GM19099 (cell line): ENCODE results near the gene PAX3.

Source experiments
- POLR2A ChIP-seq: IDR thresholded peaks from 3 replicates; pipeline ENCODE4 v1.6.1; 2011; ENCODE audit warnings: low read depth; ENCODE audit not compliant: insufficient read length; ENCODE audit errors: extremely low read depth

Gene PAX3

DNA sequence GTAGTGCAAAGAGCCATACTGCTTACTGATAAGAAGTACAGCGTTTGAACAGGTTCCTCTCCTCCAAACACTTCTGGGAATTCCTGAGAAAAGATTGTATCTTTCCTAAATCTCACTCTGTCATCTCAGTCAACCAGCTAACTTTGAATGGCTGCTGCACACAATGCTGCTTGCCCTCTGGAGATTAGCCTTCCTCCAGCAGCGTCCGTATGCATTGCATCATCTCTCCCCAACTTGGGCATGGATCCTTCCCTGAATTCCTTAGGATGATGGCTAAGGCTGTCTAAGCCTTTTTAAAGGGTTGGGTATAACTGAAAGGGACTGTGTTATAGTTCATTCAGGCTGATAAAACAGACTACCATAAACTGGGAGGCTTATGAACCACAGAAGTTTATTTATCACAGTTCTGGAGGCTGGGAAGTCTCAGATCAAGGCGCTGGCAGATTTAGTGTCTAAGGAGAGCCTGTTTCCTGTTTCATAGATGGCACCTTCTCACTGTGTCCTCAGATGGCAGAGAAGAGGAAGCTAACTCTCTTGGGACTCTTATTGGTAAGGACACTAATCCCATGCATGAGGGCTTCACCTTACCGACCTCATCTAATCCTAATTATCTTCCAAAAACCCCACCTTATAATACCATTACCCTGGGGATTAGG, 105.3 kb downstream of the PAX3 start:
- TF ChIP-seq POLR2A: no peak

DNA sequence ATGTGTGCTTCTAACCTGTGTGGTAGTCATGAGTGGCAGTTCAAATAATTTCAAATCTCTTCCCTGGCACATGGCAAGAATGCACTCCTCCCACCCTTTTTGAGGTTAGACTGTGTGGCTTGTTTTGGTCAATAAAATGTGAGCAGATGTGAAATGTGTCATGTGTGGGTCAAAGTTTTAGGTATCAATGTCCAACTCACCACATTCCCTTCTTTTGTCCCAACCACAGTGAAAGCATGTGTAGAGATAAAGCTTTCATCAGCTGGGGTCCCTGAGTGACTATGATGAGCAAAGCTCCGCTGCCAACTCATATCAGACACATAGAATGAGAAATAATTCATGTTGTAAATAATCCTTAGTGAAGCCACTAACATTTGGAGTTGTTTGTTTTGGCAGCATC, 118.2 kb downstream of the PAX3 start:
- no peak for TF ChIP-seq POLR2A

DNA sequence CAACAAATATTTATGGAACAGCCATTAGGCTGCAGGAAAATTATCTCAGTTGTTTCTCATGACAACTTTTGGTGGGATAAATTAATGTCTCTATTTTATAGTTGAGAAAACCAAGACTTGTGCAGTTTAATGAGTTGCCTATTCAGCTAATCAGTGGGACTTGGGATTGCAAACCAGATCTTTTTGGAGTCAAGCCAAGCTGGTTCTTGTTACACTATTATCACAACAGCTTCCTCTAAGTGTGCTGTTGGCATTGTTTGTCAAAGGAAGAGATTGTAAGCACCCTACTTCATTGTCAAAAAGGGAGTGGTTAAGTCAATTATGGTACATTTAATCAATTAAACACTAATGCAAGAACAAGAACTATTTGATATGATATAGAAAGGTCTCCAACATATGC, 119.2 kb downstream of the PAX3 start:
- TF ChIP-seq POLR2A: no peak

DNA sequence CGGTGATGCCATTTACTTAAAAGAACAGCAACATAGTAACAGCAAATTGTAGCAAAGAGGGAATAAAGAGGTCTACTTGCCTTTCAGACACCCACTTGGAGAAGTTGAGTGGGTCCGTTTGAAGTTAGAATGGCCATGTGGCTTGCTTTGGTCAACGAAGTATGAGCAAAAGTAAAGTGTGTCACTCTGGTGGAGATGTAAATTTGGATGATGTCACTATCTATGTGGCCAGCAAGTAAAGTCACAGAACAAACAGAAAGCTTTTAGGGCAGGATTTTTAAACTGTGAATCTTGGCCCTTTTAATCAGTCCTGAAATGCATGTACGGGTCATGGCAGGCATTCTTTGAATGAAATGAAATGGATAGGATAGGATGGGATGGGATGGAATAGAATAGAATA, 120.3 kb downstream of the PAX3 start:
- no peak for TF ChIP-seq POLR2A

DNA sequence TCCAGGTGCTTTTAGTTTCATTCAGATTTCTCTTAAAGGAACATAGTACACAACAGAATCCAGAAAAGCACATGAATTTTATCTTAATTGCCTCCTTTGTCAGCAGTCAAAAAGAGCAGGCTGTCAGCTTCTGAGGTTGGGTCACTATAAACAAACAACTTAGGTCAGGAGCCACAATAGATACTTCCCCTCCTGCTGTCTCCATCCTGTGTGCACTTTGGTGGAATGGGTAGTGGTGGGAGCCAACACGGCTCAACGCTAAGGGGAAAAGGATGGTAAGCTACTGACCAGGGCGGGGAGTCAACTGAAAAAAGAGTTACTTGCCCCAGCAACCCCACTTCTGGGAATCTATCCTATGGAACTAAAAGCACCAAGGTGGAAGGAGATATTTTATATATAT, 121.9 kb downstream of the PAX3 start:
- no peak for TF ChIP-seq POLR2A

DNA sequence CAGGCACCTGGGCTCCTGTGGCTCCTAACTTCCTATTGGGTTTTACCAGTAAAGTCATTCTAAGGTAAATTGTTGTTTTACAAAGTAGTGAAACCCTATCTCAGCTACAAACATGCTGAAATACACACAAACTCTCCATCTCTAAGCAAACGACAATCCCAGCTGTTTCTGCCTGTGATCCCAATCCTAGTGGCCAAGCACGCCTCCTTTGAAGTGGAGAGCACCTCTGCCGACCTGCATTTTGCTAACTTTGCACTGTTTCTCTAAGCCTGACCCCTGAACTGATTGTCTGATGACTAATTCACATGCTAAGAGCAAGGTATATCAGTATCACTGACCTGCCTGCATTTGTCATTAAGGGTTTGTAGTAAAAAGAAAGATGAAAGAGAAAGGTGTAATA, 124.3 kb downstream of the PAX3 start:
- no peak for TF ChIP-seq POLR2A

DNA sequence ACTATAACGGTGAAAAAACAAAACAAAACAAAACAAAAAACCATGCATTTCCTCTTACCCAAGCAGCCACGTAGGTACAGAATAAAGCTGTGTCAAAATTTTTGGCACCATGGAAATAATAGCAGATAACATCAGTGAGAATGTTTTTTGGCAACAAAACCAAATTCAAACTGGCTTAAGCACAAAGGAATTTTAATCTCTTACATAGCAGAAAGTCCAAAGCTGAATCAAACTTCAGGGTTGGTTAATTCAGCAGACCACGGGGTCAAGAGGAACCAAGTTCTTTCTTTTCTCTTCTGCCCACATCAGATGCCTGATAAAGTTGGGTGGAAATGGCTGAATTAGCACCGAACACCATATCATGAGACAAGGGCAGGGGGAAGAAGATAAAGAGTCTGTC, 129.5 kb downstream of the PAX3 start:
- no peak for TF ChIP-seq POLR2A

DNA sequence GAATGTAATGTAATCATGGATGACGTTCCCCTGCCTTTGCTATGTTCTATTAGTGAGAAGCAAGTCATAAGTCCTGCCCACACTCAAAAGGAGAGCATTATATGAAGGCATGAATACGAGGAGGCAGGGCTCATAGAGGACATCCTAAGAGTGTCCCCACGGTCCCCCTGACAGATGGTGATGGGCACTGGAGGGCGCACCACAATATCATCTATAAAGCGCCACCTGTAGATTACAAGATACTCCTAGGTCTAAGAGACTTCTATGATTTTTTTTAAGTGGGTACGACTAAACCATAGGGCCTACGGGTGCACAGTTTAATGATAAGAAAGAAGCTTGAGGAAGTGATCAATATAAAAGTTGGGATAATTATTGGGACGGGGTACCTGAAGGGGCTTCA, 131.0 kb downstream of the PAX3 start:
- no peak for TF ChIP-seq POLR2A

DNA sequence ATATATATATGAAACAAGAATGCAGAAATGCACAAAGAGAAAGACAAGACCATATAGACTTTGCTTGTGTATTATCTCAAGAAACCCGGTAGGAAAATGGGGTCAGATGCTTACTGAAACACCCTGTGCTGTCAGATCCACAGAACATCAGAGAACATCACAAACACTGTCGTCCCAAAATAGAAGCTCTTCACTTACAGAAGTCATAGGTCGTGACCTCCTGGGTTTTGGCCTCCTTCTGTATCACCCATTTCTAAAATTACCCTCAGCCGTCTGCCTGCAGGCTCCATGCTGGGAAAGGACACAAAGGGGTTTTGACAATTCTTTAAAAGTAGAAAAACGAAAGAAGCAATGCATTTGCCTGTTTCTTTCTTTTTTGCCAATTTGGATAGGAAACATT, 137.9 kb downstream of the PAX3 start:
- no peak for TF ChIP-seq POLR2A

DNA sequence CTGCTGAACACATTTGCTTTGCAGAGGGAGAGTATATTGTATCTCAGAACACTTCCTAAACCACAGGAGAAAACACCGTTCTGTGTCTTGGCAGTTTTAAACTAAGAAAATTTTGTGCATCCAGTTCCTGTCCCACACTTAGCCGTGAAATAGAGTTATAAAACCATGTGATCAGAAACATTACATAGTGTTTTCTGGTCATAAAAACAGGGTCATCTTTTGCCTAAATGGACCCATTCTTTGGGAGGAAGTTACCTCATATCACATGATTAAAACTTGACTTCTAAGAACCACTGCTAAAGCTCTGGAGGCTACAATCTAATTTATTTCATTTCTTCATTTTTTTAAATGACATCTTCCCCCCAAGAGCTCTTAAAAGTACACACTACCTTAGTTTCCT, 138.7 kb downstream of the PAX3 start:
- no peak for TF ChIP-seq POLR2A

DNA sequence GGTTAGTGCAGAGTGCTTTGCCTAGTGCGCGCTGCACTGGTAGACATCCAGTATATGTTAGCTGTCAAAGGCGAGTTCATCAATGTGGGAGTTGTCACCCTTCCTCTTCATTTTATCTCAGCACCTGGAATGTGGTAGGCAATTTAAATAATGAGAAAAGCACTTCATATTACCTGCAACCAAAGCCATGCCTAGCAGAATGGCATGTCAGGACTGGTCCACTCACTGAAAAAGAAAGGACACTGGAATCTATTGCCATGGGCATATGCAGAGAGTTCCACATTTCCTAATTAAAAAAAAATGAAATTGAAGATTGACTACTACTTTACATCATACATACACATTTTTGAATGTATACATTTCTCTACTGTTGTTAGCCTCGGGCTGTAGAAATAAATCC, 139.6 kb downstream of the PAX3 start:
- TF ChIP-seq POLR2A: no peak
